Mammary epithelial cell (primary cell): ENCODE data around the gene CD2AP.

Experiments
- CTCF ChIP-seq, 2 donors: IDR thresholded peaks in 1 of 2; conservative IDR thresholded peaks in 1 of 2; 2 replicates each; pipeline ENCODE4 v1.5.1; 2011 to 2012; ENCODE audit warnings: inconsistent platforms in 2 of 2, low read length in 2 of 2, mild to moderate bottlenecking in 2 of 2, control low read depth in 1 of 2, low read depth in 1 of 2; ENCODE audit not compliant: insufficient read depth in 1 of 2; ENCODE audit errors: extremely low read depth in 1 of 2
- EZH2 ChIP-seq: IDR thresholded peaks from 2 replicates; pipeline ENCODE4 v1.6.1; 2012; ENCODE audit warnings: low read length, inconsistent platforms, borderline replicate concordance

- TF ChIP-seq EZH2 (no peak), CTCF (conservative IDR thresholded peaks at IDR 0.05 in 1 of 2, IDR thresholded peaks at IDR 0.05 in 1 of 2; ENCODE audit: extremely low read depth in 1 of 2, insufficient read depth in 1 of 2, low read depth in 1 of 2, low read length in 2 of 2) (no peak)
These were observed 116.4 kb downstream of the CD2AP start for GRCh38 chr6:47593979-47594378.
